ENCODE data around the gene CCDC188.

CCDC188 gene

GRCh38 chr22:20130731-20131596 lies 19.9 kb downstream of the CCDC188 start:
- Histone ChIP-seq H3K36me3 (replicated peaks; ENCODE audit: low read depth, low read length) (peaks cover 17% of the 10 kb centered on the region), H3K4me1 (ENCODE audit: low read length) (peaks cover 13% of the 10 kb centered on the region), H3K9me3 (ENCODE audit: insufficient read depth, low read length) (no peaks in the 10 kb centered on the region), H3K9ac (ENCODE audit: low read length) (peak overlapping the region; percentile 88), H3K4me3 (ENCODE audit: low read length) (peak overlapping the region; percentile 95), H4K20me1 (ENCODE audit: insufficient read depth, low read length) (peaks cover 28% of the 10 kb centered on the region), H3K27me3 (ENCODE audit: low read depth, low read length) (no peaks in the 10 kb centered on the region), H2AFZ (ENCODE audit: low read depth, low read length) (peak overlapping the region; percentile 52; the same call in 1 of the 2 replicates), H3K4me2 (ENCODE audit: low read length) (peak overlapping the region; percentile 85), H3K79me2 (ENCODE audit: low read length) (peaks cover 36% of the 10 kb centered on the region), H3K27ac (ENCODE audit: low read length) (peak overlapping the region; percentile 51)
- TF ChIP-seq CTCF (IDR thresholded peaks at IDR 0.05; ENCODE audit: low read depth, low read length) (no peak), EZH2phosphoT487 (IDR thresholded peaks at IDR 0.05; ENCODE audit: low read depth) (no peak)

GRCh38 chr22:20130319-20130718 lies 20.5 kb downstream of the CCDC188 start:
- peak overlapping the region; percentile 85 for H3K4me2 ChIP-seq (ENCODE audit: low read length)
- H3K27me3 ChIP-seq (ENCODE audit: low read depth, low read length), result no peaks in the 10 kb centered on the region
- peaks cover 30% of the 10 kb centered on the region for H3K79me2 ChIP-seq (ENCODE audit: low read length)
- peak overlapping the region; percentile 24; the same call in 1 of the 2 replicates for H2AFZ ChIP-seq (ENCODE audit: low read depth, low read length)
- H3K9ac ChIP-seq (ENCODE audit: low read length), result no peak overlapping the region
- no peak overlapping the region for H3K27ac ChIP-seq (ENCODE audit: low read length)
- no peaks in the 10 kb centered on the region for H3K9me3 ChIP-seq (ENCODE audit: insufficient read depth, low read length)
- H3K4me1 ChIP-seq (ENCODE audit: low read length), result peaks cover 13% of the 10 kb centered on the region
- peaks cover 30% of the 10 kb centered on the region for H4K20me1 ChIP-seq (ENCODE audit: insufficient read depth, low read length)
- peak; percentile 23; the same call in 1 of the 2 replicates for TF ChIP-seq CTCF (IDR thresholded peaks at IDR 0.05; ENCODE audit: low read depth, low read length)
- no peak for TF ChIP-seq EZH2phosphoT487 (IDR thresholded peaks at IDR 0.05; ENCODE audit: low read depth)
- peak overlapping the region; percentile 95 for H3K4me3 ChIP-seq (ENCODE audit: low read length)
- peaks cover 24% of the 10 kb centered on the region for H3K36me3 ChIP-seq (replicated peaks; ENCODE audit: low read depth, low read length)

GRCh38 chr22:20129747-20130014 lies 21.2 kb downstream of the CCDC188 start:
- Histone ChIP-seq H3K4me1 (ENCODE audit: low read length) (peaks cover 13% of the 10 kb centered on the region), H2AFZ (ENCODE audit: low read depth, low read length) (no peak overlapping the region), H3K27ac (ENCODE audit: low read length) (no peak overlapping the region), H3K4me2 (ENCODE audit: low read length) (no peak overlapping the region), H3K27me3 (ENCODE audit: low read depth, low read length) (no peaks in the 10 kb centered on the region), H3K79me2 (ENCODE audit: low read length) (peaks cover 28% of the 10 kb centered on the region), H4K20me1 (ENCODE audit: insufficient read depth, low read length) (peaks cover 34% of the 10 kb centered on the region), H3K9ac (ENCODE audit: low read length) (no peak overlapping the region), H3K36me3 (replicated peaks; ENCODE audit: low read depth, low read length) (peaks cover 30% of the 10 kb centered on the region), H3K4me3 (ENCODE audit: low read length) (no peak overlapping the region), H3K9me3 (ENCODE audit: insufficient read depth, low read length) (no peaks in the 10 kb centered on the region)
- no peak for TF ChIP-seq CTCF (IDR thresholded peaks at IDR 0.05; ENCODE audit: low read depth, low read length)
- TF ChIP-seq EZH2phosphoT487 (IDR thresholded peaks at IDR 0.05; ENCODE audit: low read depth), result no peak

GRCh38 chr22:20128902-20129746 lies 21.7 kb downstream of the CCDC188 start:
- peaks cover 13% of the 10 kb centered on the region for H3K4me1 ChIP-seq (ENCODE audit: low read length)
- no peaks in the 10 kb centered on the region for H3K27me3 ChIP-seq (ENCODE audit: low read depth, low read length)
- H3K4me3 ChIP-seq (ENCODE audit: low read length), result no peak overlapping the region
- H3K4me2 ChIP-seq (ENCODE audit: low read length), result no peak overlapping the region
- peaks cover 35% of the 10 kb centered on the region for H4K20me1 ChIP-seq (ENCODE audit: insufficient read depth, low read length)
- no peak for TF ChIP-seq EZH2phosphoT487 (IDR thresholded peaks at IDR 0.05; ENCODE audit: low read depth)
- TF ChIP-seq CTCF (IDR thresholded peaks at IDR 0.05; ENCODE audit: low read depth, low read length), result peak; percentile 62
- peaks cover 34% of the 10 kb centered on the region for H3K36me3 ChIP-seq (replicated peaks; ENCODE audit: low read depth, low read length)
- H3K79me2 ChIP-seq (ENCODE audit: low read length), result peaks cover 28% of the 10 kb centered on the region
- no peak overlapping the region for H2AFZ ChIP-seq (ENCODE audit: low read depth, low read length)
- no peaks in the 10 kb centered on the region for H3K9me3 ChIP-seq (ENCODE audit: insufficient read depth, low read length)
- no peak overlapping the region for H3K27ac ChIP-seq (ENCODE audit: low read length)
- H3K9ac ChIP-seq (ENCODE audit: low read length), result no peak overlapping the region
